ENCODE data around the gene ALOXE3. TPM values are rescaled to one million over a fixed set of nuclear protein-coding genes. Genes with fewer than 3 reads are reported as not detected.

ALOXE3 gene
- polyA plus RNA-seq (2012; ENCODE audit: insufficient read length, low read depth), result 0.93 TPM

GRCh38 chr17:8117980-8118768 is at the start of gene ALOXE3:
Gene ALOXE3 (minus strand): TSS chr17:8118514. CDS start chr17:8117990, 524 bp downstream.
- TF ChIP-seq FOXP2 (optimal IDR thresholded peaks at IDR 0.05; ENCODE audit: borderline replicate concordance, extremely low read depth, extremely low read length, insufficient read depth) (no peak), REST (IDR thresholded peaks at IDR 0.05; ENCODE audit: insufficient read depth in 1 of 2, low read depth in 2 of 2, low read length in 2 of 2) (no peak), SIN3A (IDR thresholded peaks at IDR 0.05; ENCODE audit: borderline replicate concordance, insufficient read depth, low read length) (no peak), TAF1 (IDR thresholded peaks at IDR 0.05; ENCODE audit: borderline replicate concordance, insufficient read depth, low read length) (no peak), POLR2AphosphoS5 (IDR thresholded peaks at IDR 0.05; ENCODE audit: low read depth, low read length) (no peak)

GRCh38 chr17:8167526-8167925 is 49.2 kb upstream of the ALOXE3 start:
- TF ChIP-seq FOXP2 (optimal IDR thresholded peaks at IDR 0.05; ENCODE audit: borderline replicate concordance, extremely low read depth, extremely low read length, insufficient read depth) (no peak), SIN3A (IDR thresholded peaks at IDR 0.05; ENCODE audit: borderline replicate concordance, insufficient read depth, low read length) (no peak)

GRCh38 chr17:8166731-8167130 is 48.4 kb upstream of the ALOXE3 start:
- TF ChIP-seq SIN3A (IDR thresholded peaks at IDR 0.05; ENCODE audit: borderline replicate concordance, insufficient read depth, low read length) (no peak), TAF1 (IDR thresholded peaks at IDR 0.05; ENCODE audit: borderline replicate concordance, insufficient read depth, low read length) (no peak), FOXP2 (optimal IDR thresholded peaks at IDR 0.05; ENCODE audit: borderline replicate concordance, extremely low read depth, extremely low read length, insufficient read depth) (no peak), REST (IDR thresholded peaks at IDR 0.05; ENCODE audit: insufficient read depth in 1 of 2, low read depth in 2 of 2, low read length in 2 of 2) (no peak), POLR2AphosphoS5 (IDR thresholded peaks at IDR 0.05; ENCODE audit: low read depth, low read length) (no peak)

- TF ChIP-seq TAF1 (IDR thresholded peaks at IDR 0.05; ENCODE audit: borderline replicate concordance, insufficient read depth, low read length) (no peak), POLR2AphosphoS5 (IDR thresholded peaks at IDR 0.05; ENCODE audit: low read depth, low read length) (no peak), SIN3A (IDR thresholded peaks at IDR 0.05; ENCODE audit: borderline replicate concordance, insufficient read depth, low read length) (no peak), REST (IDR thresholded peaks at IDR 0.05; ENCODE audit: insufficient read depth in 1 of 2, low read depth in 2 of 2, low read length in 2 of 2) (no peak), FOXP2 (optimal IDR thresholded peaks at IDR 0.05; ENCODE audit: borderline replicate concordance, extremely low read depth, extremely low read length, insufficient read depth) (no peak)
Measured at GRCh38 chr17:8164815-8165131, 46.5 kb upstream of the ALOXE3 start.

- TF ChIP-seq FOXP2 (optimal IDR thresholded peaks at IDR 0.05; ENCODE audit: borderline replicate concordance, extremely low read depth, extremely low read length, insufficient read depth) (peak; percentile 78), REST (IDR thresholded peaks at IDR 0.05; ENCODE audit: insufficient read depth in 1 of 2, low read depth in 2 of 2, low read length in 2 of 2) (0 out of 4 replicates have a peak, but pooled peaks of 1 of the 2 experiments have one; percentile 31), TAF1 (IDR thresholded peaks at IDR 0.05; ENCODE audit: borderline replicate concordance, insufficient read depth, low read length) (peak; percentile 35; the same call in 1 of the 2 replicates), POLR2AphosphoS5 (IDR thresholded peaks at IDR 0.05; ENCODE audit: low read depth, low read length) (peak; percentile 48; the same call in 1 of the 2 replicates), SIN3A (IDR thresholded peaks at IDR 0.05; ENCODE audit: borderline replicate concordance, insufficient read depth, low read length) (no peak; the same call in 1 of the 2 replicates)
Measured at GRCh38 chr17:8163978-8164814, 45.9 kb upstream of the ALOXE3 start.

Measured in PFSK-1 (cell line).